NCI-H128 (cell line): ENCODE data around the gene EPC1.
"Not testable (repeated sequence)": the region's sequence is repeated elsewhere in the genome, so short reads cannot be mapped to it uniquely, and the experiment has no call there.

Experiments
- DNase-seq: peaks from one replicate; lab custom pipeline; 2025; ENCODE audit not compliant: unreplicated experiment; lab: John Stamatoyannopoulos, UW

Gene EPC1, protein sequence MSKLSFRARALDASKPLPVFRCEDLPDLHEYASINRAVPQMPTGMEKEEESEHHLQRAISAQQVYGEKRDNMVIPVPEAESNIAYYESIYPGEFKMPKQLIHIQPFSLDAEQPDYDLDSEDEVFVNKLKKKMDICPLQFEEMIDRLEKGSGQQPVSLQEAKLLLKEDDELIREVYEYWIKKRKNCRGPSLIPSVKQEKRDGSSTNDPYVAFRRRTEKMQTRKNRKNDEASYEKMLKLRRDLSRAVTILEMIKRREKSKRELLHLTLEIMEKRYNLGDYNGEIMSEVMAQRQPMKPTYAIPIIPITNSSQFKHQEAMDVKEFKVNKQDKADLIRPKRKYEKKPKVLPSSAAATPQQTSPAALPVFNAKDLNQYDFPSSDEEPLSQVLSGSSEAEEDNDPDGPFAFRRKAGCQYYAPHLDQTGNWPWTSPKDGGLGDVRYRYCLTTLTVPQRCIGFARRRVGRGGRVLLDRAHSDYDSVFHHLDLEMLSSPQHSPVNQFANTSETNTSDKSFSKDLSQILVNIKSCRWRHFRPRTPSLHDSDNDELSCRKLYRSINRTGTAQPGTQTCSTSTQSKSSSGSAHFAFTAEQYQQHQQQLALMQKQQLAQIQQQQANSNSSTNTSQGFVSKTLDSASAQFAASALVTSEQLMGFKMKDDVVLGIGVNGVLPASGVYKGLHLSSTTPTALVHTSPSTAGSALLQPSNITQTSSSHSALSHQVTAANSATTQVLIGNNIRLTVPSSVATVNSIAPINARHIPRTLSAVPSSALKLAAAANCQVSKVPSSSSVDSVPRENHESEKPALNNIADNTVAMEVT

DNA sequence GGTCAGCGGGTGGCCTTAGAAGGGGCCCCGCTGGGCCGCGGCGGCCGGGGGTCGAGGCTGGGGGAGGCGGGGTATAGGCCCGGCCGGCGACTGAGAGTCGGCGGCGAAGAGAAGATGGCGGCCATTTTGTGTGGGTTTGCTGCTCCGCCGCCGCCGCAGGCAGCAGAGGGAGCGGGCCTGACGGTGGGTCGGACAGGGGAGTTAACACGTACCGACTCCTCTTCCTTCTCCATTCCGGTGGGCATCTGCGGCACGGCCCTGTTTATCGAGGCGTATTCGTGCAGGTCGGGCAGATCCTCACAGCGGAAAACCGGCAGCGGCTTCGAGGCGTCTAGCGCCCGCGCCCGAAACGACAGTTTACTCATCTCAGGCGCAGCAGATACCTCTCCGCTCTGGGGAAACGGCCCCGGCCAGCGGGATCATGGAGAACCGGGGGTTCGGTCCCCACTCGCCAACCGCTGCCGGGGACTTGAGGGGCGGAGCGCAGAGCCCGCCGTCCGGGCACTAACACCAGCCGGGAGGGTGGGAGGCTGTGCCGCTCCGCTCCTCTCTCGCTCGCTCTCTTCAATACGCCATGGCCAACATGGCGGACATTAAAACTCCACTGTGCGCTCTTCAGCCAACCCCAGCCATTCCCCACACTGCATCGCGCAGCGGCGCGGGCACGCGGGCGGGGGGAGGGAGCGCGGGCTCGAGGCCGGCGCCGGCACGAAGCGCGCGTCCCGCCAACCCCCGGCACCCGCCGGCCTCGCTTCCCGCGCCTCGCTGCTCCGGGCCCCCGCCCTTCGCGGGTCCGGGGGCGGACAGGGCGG is at the start of gene EPC1:
Gene EPC1 (minus strand): TSS at position 608 of the 812 bp plus-strand sequence. CDS start 243 bp downstream, at position 365.
- DNase-seq, result peak; percentile 56

DNA sequence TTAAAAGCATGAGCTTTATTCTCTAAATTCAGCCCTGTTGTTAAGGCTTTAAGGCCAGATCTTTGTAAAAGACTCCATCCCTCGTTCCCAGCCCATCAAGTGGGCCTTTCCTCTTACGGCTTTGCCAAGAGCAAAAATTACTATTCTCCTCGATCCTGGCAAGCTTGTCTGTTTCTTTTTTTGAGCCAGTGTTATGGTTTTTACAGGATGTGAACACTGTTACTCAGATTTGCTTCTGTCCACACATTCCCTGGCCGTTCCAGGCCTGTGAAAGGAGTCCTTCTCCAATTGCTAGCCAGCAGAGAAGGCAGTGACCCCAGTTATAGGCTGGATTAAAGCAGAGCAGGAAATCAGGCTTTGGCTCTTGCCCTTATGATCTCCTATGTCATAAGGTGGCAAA is 47.0 kb upstream of the EPC1 start:
- DNase-seq, result no peak

DNA sequence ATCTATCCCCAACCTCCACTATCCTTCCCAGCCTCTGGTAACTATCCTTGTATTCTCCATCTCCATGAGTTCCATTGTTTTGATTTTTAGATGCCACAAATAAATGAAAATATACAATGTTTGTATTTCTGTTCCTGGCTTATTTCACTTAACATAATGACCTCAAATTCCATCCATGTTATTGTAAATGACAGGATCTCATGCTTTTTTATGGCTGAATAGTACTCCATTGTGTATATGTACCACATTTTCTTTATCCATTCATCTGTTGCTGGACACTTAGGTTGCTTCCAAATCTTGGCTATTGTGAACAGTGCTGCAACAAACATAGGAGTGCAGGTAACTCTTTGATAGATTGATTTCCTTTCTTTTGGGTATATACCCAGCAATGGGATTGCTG is 45.3 kb upstream of the EPC1 start:
- DNase-seq, result not testable (repeated sequence)

DNA sequence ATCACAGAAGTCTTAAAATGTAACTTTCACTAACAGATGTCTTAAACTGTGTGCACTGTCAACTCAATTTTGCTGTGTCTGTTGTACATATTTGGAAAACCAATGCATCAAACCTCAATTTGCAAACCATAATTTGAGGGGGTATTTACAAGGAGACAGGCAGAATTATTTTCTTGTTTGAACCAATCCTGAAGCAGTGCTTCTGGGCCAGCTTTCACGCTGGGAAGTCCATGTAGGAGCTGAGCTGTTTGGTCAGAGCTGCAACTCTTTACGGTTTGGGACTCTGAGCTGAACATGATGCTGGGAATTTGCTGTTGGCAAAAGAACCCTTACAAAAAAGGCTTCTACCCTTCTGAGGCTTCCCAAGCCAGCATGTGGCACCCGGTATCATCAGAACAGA is 43.2 kb upstream of the EPC1 start:
- DNase-seq, result no peak

DNA sequence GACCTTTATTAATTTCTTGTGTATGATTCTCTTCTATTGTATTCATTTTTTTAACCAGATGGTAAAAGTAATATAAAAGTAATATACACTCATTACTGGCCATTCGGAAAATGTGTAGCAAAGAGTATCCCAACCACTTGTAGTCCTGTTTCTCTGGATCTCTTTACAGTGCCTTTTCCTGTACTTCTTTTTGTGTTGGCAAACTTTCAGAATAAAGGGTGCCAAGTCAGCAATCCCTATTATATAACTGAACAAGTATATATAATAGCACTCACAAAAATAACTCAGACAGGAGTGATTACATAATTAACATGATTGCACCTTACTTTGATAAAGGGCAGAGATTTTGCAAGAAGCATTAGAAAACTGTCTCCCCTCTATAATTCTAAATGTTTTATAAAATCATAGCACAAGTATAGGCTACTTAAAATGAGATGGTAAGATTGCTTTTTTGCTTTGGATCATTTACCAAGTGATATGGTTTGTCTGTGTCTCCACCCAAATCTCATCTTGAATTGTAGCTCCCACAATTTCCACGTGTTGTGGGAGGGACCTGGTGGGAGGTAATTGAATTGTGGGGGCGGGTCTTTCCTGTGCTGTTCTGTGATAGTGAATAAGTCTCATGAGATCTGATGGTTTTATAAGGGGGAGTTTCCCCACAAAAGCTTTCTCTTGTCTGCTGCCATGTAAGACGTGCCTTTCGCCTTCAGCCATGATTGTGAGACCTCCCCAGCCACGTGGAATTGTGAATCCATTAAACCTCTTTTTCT is 41.5 kb upstream of the EPC1 start:
- DNase-seq, result no peak

DNA sequence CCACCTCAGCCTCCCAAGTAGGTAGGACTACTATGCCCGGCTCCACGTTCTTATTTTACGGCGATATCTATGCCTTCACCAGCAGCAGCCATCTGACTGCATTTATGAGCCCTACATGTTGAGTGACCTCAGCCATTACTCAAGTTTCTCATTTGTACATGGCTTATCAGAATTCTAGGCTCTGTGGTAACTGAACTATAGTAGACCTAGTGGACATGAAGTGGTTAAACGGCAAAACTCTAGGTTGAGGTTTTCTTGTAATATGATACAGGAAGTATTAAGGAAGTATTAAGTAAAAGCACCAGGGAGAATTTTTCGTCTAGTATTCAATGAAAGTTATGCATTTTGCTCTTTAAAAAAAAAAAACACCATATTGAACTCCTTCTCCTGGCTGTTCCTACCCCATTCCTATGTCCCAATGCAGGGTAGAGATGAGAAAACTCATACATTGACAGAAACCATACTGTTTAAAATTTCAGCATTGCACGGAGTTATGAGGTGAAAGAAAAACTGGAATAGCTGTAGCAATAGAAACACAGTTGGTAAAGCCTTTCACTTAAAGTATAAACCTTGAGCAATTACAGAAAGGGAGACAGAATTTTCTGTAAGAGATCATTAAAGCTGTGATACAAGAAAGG is 39.8 kb upstream of the EPC1 start:
- no peak for DNase-seq

DNA sequence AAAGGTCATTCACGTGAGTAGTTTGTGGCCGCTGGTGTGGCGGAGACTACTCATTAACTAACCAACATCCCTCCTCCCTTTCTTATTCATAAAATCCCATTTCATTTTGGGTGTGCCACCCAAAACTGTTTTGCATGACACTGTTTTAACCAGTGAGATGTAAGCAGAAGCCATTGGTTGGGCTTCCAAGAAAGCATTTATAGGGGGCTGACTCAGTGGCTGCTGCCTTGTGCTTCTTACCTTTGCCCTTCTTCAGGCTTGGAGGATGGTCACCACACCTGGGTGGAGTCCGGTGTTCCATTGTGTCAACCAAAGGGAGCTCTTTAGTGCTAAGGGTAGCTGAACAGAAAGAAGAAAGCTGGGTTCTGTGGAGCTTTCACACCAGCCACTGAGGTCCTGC is 37.2 kb upstream of the EPC1 start:
- DNase-seq, result no peak

DNA sequence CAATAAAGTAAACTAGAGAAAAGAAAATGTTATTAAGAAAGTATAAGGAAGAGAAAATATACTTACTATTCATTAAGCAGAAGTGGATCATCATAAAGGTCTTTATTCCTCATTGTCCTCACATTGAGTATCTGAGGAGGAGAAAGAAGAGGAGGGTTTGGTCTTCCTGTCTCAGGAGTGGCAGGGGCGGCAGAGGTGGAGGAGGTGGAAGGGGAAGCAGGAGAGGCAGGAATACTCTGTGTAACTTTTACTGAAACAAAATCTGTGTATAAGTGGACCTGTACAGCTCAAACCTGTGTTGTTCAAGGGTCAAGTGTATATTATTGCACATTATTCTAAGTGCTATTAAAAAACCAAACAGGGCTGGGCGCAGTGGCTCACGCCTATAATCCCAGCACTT is 34.2 kb upstream of the EPC1 start:
- DNase-seq, result no peak

DNA sequence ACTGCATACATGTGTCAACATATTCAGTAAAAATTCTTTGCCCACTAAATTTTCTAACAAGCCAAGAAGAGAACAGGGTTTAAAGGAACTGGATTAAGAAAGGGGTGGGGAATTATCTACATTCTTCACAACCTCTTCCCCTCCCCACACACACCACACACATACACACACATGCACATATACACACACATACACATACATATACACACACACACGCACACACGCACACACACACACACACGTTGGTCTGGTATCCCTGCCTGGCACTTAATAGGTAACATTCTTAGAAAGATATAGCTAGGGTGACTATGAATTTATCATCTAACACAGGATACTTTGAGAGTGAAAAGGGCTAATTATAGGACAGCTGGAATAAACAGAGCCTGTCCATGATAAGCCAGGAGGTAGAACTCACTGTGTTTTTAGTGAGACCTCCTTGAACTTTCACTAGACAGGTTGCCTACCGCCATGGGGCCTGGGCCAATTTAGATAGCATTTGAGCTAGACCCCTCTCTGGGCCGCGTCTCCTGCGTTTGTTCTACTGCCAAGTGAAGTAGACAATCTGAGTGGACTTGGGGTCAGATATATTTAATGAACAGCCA is 33.1 kb upstream of the EPC1 start:
- DNase-seq, result no peak

DNA sequence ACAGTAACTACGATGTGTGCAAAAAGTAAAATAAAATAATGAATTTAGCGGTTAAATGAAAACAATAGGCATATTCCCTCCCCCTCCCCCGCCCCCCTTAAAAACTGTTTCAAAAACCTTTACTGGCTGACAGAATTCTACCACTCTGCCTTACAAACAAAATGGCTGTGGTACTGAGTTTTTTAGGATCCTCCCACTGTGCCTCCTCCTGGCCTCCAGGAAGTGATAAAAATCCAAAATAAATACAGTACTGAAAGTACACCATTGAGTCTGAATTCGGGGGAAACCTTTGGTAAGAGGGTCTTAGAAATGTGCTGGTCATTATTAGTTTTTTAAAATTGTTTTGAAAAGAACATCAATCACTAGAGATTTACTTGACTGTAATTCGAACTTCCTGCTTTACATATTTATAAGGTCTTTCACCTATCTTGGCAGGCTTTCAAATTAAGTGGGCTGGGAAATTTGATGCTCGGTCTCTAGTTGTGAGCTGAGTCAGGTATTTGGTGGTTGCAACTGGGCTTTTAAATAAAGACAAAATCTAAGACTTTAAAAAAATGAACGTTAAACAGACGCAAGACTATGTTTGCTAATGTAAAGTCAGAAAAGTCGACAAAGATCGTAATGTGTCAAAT is 32.5 kb upstream of the EPC1 start:
- DNase-seq, result peak; percentile 64

DNA sequence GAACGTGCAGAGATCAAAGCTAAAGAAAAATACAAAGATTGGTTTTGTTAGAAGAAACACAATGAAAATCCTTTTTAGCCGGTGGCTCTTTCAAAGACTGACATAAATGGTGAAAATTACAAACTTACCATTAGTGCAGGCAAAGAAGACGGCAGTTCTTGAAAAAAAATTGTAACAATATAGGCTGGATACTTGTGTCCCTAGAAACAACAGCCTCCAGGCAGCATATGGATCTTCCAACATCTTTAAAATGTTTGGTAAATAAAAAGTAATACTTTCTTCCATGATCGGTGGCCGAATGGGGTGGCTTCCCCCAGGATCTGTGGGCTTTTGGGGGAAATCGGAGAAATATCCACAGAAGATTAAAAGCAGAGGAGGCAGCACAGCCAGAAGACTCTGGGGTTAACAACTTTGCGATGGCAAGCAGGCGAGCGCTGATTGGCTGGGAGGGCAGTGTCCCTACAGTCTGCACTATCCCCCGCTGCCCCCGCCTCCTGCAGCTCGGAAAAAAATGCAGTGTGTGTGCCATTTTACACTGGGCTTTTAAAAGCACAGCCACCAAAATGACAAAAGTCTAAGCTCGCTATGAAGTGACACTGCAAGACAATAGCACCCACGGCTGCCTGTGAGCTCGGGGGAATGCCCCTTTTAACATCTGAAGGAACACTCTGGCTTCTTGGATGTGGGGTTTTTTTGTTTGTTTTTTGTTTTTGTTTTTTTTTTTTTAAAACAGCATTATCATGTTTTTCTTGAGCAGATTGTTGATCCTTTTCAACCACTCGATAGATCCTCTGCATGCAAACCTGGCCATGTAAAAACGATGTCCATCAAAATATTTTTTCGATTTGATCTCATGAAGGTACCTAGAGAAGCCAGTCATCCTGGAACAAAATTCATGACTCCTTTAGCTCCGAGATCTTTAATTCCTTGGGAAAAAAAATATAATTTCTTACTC is 31.7 kb upstream of the EPC1 start:
- DNase-seq, result peak; percentile 60

DNA sequence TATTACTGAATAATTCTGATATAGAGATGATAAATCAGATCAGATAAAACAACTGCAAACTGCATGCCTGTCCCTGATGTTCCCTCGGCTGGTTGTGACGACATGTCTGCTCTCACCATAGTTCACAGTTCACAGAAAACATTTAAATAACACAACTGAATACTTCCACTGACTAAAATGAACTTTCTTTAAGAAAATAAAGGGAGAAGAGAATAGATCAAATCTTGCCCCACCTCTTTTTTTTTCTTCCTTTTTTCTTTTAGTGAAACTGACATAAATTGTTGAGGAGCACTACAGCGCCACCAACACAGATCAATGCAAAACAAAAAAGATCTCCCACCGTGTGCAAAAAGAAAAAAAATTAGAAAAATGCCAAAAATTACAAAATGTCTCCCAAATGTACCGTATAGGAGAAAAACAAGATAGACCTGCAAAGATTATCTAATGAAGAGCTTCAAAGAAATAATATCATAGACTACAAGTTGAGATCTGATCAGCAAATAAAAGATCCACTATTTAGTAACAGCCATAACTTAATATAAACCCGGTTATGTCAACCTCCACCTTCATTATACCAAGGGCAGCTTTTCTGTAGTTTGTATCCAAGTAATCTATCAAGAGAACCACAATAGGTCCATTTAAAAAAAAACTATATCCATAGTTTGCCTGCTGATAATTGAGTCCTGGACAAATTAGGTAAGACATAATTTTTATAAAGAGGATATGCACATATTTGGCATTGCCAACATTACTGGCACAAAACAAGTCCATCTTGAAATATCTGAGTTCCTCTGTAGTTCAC is 30.7 kb upstream of the EPC1 start:
- DNase-seq, result no peak

DNA sequence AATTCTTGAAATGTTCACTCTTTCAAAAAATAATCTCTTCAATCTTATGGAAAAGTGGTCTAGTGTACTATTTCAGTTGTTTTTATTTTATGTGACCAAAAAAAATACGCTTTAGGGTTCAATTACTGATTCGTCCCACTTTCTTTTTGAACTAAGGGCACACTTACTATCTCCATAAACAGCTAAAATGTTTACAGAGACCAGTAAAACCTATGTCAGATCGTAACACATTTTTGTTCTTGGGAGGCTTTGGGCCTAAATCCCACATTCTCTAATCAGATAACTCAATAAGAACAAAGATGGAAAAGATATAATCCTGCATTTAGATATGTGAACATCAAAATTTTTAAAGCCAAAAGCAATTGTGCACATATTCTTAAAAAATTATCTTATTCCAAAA is 29.8 kb upstream of the EPC1 start:
- no peak for DNase-seq

DNA sequence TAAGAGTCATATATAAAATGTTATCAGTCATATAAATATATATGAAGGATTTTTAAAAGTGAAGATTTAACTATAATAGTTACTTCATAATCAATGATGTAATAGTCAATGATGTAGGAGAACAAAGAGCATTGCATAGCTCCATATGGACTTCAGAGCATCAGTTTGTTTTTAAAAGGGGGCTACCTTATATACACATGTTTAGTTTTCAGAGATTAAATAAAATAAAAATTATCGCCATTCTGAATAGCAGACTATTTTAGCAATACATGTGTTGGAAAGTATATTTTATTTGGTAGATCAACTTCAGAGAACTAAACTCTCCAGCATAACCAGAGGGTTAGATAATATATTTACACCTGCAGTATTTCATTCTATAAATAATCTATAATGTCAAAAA is 29.1 kb upstream of the EPC1 start:
- no peak for DNase-seq

DNA sequence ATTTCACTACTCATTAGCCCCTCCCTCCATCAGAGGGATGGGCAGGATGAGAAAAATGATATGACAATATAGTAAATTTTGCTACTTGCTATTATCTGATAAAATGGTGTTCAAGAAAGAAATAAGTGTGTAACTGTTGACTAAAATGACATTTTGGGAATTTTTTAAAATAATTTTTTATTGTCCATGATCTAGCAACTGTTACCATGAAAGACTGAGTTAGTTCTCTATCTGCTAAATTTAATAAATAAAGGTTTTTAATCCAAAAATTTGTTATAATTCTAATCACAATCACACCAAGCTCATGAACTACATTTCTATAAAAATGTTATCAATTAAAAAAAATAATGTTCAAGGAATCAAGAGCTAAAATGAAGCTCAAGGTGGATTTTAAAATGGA is 28.7 kb upstream of the EPC1 start:
- no peak for DNase-seq

DNA sequence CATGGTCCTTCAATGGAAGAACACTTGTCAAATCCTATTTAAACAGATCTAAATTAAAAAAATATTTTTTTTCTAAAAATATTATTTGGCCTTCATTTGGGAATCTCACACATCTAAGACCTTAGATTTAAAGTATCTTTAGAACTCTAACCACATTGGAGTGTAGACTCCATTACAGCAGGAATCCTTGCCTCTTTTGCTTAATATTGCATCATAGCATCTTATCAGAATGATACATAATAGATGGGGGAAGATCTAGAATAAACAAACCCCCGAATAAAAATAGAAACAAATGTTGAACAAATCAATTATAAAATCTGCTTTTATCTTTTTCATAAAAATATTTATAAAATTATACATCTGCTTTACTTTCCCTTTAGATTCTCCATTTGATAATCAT is 27.6 kb upstream of the EPC1 start:
- no peak for DNase-seq

DNA sequence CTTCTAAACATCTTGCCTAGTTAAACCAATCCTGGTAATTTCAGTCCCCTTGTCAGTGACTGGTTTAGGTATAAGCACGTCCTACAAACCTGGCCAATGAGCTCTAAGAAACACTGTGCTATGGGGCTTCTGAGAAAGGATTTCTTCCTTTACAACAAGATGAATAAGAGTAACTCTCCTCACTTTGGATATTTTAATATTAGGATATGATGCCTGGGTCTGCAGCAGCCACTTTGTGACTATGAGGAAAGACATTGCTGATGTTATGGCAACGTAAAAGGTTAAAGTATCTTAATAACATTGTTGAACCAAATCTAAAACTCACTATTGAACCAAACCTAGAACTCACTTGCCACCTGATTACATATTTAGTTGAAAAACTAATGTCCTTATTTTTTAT is 26.5 kb upstream of the EPC1 start:
- DNase-seq, result no peak
